WTC11 (cell line): Measurements from ENCODE around the gene GALNT6.

Experiments
- PREB ChIP-seq: sonication (generic); formaldehyde crosslinking; IDR thresholded peaks from 2 replicates; pipeline ENCODE4 v1.8.1; 2022; ENCODE audit warnings: mild to moderate bottlenecking, missing genetic modification reagents, moderate library complexity, borderline replicate concordance
- TEAD1 ChIP-seq: sonication (generic); formaldehyde crosslinking; IDR thresholded peaks from 2 replicates; pipeline ENCODE4 v1.8.0; 2022; ENCODE audit warnings: mild to moderate bottlenecking, missing genetic modification reagents

DNA sequence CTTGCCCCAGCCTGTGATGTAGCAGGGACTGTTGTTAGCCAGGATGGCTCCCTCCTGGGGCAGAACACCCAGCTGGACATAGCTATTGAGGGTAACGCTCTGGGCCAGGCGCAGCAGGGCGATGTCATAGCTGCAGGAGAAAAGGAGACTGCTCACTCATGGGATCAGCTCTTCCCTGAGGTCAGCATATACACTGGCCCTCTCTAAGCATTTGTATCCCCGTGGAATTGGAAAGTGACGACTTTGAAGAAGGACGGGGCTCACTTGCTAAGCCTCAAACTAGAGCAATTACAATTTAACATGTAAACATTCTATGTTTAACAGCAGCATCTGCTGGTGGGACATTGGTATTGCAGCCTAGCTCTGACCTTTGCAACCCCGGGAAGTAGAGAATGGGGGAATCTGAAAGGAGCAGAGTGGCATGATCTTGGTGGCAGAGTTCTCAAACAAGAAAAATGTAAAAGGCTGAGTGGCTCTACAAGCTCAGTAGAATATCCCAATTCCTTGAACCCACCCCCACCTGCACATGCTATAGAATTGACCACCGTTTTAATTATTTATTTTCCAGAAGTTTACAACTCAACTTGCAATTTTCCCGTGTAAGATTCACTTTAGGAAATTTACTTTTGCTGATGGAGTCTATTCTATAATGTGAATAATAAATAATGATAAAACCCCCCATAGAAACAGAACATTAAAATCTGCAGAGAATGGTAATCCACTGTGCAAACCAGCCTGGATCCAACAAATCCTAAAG is 49.8 kb downstream of the GALNT6 start:
- no peak for TF ChIP-seq PREB (CRISPR knock-in tag)
- TF ChIP-seq TEAD1 (CRISPR knock-in tag): no peak
